Measurements from ENCODE around the gene EMC7.

GRCh38 chr15:34124651-34125050 is 23.0 kb upstream of the EMC7 start:
- TF ChIP-seq, protein P1, sequence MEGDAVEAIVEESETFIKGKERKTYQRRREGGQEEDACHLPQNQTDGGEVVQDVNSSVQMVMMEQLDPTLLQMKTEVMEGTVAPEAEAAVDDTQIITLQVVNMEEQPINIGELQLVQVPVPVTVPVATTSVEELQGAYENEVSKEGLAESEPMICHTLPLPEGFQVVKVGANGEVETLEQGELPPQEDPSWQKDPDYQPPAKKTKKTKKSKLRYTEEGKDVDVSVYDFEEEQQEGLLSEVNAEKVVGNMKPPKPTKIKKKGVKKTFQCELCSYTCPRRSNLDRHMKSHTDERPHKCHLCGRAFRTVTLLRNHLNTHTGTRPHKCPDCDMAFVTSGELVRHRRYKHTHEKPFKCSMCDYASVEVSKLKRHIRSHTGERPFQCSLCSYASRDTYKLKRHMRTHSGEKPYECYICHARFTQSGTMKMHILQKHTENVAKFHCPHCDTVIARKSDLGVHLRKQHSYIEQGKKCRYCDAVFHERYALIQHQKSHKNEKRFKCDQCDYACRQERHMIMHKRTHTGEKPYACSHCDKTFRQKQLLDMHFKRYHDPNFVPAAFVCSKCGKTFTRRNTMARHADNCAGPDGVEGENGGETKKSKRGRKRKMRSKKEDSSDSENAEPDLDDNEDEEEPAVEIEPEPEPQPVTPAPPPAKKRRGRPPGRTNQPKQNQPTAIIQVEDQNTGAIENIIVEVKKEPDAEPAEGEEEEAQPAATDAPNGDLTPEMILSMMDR (IDR thresholded peaks at IDR 0.05) = no peak
- TF ChIP-seq POLR2A (IDR thresholded peaks at IDR 0.05) = no peak
